Cardiac muscle cell (in vitro differentiated cells and primary cell): ENCODE measurements around the gene MAPRE2. TPM values are rescaled to one million over a fixed set of nuclear protein-coding genes. Genes with fewer than 3 reads are reported as not detected.

Experiments used
- DNase-seq, 2 donors: peaks; one replicate each; pipeline versions ENCODE4 v3.0.0 to v3.0.0-alpha.2; 2010 to 2017; ENCODE audit warnings: low read depth in 1 of 2, low spot score in 1 of 2
- H3K27ac ChIP-seq: fragments of 200-600 bp; sonication (generic); 2 replicates; pipeline ENCODE4 v1.5.1; 2016
- H3K27me3 ChIP-seq: fragments of 200-600 bp; sonication (generic); 2 replicates; pipeline ENCODE4 v1.6.0; 2016; ENCODE audit warnings: control low read depth
- H3K36me3 ChIP-seq: fragments of 200-600 bp; sonication (generic); 2 replicates; pipeline ENCODE4 v1.5.1; 2016; ENCODE audit warnings: control low read depth
- H3K4me1 ChIP-seq: fragments of 200-600 bp; sonication (generic); 2 replicates; pipeline ENCODE4 v1.8.1; 2017; ENCODE audit warnings: low read depth, mild to moderate bottlenecking, mixed run types
- H3K4me3 ChIP-seq: fragments of 200-600 bp; sonication (generic); 2 replicates; pipeline ENCODE4 v1.5.1; 2016; ENCODE audit warnings: mild to moderate bottlenecking
- H3K9me3 ChIP-seq: fragments of 200-600 bp; sonication (generic); 2 replicates; pipeline ENCODE4 v1.5.1; 2017; ENCODE audit warnings: low read depth, mild to moderate bottlenecking, control low read depth
- polyA plus RNA-seq: library from polyadenylated mRNA; unstranded; fragments of >200 nt; fragmentation: Nextera tagmentation; extraction: Ambion mirVana; gene quantifications from 2 replicates; pipeline ENCODE4 v1.2.1, GENCODE V29; 2016
- total RNA-seq: library from RNA; depleted of rRNA; stranded (reverse); fragments of >200 nt; gene quantifications from 2 replicates; pipeline ENCODE4 v1.2.3, GENCODE V29; 2016
- TF ChIP-seq, protein P1 (sequence below): IDR thresholded peaks from 2 replicates; pipeline ENCODE4 v1.5.1; 2012; ENCODE audit warnings: low read depth, mild to moderate bottlenecking, low read length

The MAPRE2 gene
- total and polyA plus RNA-seq, 2 experiments from 2014 or later: 20.3 to 31.0 TPM

DNA sequence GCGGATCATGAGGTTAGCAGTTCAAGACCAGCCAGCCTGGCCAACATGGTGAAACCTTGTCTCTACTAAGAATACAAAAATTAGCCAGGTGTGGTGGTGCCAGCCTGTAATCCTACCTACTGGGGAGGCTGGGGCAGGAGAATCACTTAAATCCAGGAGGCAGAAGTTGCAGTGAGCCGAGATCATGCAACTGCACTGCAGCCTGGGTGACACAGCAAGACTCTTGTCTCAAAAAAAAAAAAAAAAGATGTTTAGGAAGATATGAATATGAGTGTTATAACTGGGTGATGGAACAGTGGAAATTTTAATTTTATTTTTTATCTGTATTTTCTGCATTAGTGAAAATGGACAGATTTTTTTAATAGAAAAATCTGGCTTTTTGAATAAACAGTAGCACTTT, 14.5 kb downstream of the MAPRE2 start:
- Histone ChIP-seq H3K4me3 (no peak overlapping the region), H3K9me3 (no peaks in the 10 kb centered on the region), H3K27me3 (no peaks in the 10 kb centered on the region), H3K4me1 (peaks cover 10% of the 10 kb centered on the region), H3K27ac (no peak overlapping the region), H3K36me3 (no peaks in the 10 kb centered on the region)
- DNase-seq: no peak
- TF ChIP-seq, protein P1, sequence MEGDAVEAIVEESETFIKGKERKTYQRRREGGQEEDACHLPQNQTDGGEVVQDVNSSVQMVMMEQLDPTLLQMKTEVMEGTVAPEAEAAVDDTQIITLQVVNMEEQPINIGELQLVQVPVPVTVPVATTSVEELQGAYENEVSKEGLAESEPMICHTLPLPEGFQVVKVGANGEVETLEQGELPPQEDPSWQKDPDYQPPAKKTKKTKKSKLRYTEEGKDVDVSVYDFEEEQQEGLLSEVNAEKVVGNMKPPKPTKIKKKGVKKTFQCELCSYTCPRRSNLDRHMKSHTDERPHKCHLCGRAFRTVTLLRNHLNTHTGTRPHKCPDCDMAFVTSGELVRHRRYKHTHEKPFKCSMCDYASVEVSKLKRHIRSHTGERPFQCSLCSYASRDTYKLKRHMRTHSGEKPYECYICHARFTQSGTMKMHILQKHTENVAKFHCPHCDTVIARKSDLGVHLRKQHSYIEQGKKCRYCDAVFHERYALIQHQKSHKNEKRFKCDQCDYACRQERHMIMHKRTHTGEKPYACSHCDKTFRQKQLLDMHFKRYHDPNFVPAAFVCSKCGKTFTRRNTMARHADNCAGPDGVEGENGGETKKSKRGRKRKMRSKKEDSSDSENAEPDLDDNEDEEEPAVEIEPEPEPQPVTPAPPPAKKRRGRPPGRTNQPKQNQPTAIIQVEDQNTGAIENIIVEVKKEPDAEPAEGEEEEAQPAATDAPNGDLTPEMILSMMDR: no peak

DNA sequence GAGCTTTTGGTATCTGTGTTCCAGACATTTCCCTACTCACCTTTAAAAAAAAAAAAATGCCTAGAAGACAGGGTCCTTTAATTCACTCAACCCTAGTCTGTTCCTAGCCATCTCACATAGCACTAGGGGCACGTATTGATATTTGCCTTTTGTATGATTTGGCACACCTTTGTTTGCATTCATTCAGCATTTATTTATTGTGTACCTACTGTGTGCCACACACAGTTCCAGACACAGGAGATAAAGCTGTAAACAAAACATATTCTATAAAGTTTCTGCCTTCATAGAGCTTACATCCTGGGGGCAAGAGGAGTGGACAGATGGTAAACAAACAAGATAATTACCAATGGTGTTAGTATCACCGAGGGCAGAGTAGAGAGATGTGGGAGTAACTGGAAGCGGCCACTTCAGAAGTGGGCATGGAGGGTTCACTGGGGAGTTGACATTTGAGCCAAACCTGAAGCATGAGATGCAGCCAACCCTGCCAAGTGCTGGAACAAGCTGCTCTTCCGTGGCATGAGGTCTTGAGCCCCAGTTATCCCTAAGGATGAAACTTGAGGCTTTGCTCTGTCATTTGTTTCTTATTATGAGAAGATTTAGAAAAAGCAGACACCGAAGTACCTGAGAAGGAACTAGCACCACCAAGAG, 18.2 kb downstream of the MAPRE2 start:
- Histone ChIP-seq H3K36me3 (no peaks in the 10 kb centered on the region), H3K4me1 (no peaks in the 10 kb centered on the region), H3K27me3 (no peaks in the 10 kb centered on the region), H3K27ac (no peak overlapping the region), H3K4me3 (no peak overlapping the region), H3K9me3 (no peaks in the 10 kb centered on the region)
- no peak for DNase-seq
- TF ChIP-seq, protein P1: no peak

DNA sequence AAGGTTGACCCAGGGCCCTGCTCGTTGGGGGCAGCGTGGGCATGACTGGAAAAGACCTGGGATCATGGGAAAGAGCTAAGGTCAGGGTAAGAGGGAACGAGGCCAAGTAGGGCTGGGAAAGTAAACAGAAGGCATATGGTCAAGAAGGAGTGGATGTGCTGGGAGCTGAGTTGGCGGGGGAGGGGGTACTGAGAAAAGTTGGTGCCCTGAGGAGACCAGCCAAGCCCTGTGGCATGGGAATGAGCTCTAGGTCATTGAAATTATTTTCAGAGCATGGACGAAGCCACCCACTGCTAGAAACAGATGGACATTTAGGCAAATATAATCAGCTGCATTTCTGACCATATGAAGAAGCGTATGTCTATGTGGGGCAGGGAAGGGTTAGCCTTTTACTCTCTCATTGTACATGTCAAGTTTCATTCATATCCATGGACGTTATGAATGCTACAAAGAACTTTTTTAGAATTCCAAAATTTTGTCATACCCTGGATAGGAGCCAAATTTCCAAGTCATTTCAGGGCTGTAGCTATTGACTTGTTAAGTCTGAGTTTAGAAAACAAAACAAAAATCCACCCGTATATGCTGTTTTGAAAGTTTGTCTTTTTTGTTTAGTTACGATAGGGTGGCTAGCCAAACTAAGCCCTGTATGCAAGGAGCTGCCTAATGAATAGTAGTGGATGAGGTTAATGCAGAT, 19.1 kb downstream of the MAPRE2 start:
- H3K36me3 ChIP-seq: no peaks in the 10 kb centered on the region

DNA sequence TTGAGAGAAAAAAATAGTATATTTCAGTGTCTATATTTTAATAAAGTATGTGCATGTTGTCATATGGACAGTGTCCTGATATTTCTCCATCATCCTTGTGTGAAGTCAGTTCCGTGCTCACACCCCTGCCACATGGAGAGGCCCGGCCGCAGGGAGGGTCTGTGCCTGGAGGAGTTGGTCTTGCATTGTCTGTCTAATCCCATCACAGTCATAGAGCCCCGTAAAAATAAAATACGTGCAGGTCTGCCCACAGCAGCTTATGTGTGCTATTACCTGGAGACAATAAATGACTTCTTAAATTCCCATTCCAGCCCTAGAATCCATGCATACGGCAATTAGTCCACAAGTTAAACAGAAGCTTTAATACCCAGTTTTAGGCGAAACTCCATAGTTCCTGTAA, 20.1 kb downstream of the MAPRE2 start:
- Histone ChIP-seq H3K27me3 (no peaks in the 10 kb centered on the region), H3K27ac (no peak overlapping the region)

More for the DNA sequence above, 19.1 kb downstream of the MAPRE2 start:
- TF ChIP-seq, protein P1: no peak
- Histone ChIP-seq H3K27ac (no peak overlapping the region), H3K4me3 (no peak overlapping the region), H3K9me3 (no peaks in the 10 kb centered on the region), H3K4me1 (no peaks in the 10 kb centered on the region), H3K27me3 (no peaks in the 10 kb centered on the region)
- no peak for DNase-seq

DNA sequence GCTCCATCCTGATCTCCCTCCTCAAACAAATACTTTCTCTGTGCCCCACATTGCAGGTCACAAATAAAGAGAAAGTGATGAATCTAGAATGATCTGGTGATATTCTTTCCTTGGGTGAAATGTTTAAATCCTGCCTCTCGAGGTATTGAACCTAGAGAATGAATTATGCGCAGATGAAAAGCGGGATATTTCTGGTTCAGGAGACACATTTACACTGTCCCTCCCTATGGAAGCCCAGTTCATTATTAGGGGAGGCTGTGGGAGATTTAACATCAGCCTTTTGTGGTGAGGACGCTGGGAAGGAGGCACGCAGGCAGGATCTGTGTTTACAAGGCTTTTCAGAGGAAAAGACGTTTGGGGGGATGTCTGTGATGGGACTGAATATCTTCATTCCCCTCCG, 20.6 kb downstream of the MAPRE2 start:
- no peaks in the 10 kb centered on the region for H3K36me3 ChIP-seq
- H3K27me3 ChIP-seq: no peaks in the 10 kb centered on the region
- no peak overlapping the region for H3K27ac ChIP-seq
- H3K9me3 ChIP-seq: no peaks in the 10 kb centered on the region
- H3K4me3 ChIP-seq: no peak overlapping the region
- H3K4me1 ChIP-seq: no peaks in the 10 kb centered on the region
- DNase-seq: no peak
- TF ChIP-seq, protein P1: no peak

More for the DNA sequence above, 20.1 kb downstream of the MAPRE2 start:
- TF ChIP-seq, protein P1: no peak
- no peak for DNase-seq
- no peaks in the 10 kb centered on the region for H3K4me1 ChIP-seq
- no peaks in the 10 kb centered on the region for H3K36me3 ChIP-seq
- H3K4me3 ChIP-seq: no peak overlapping the region
- no peaks in the 10 kb centered on the region for H3K9me3 ChIP-seq
